ENCODE measurements around the gene CMPK2. TPM values are rescaled to one million over a fixed set of nuclear protein-coding genes. Genes with fewer than 3 reads are reported as not detected.
"Not testable (repeated sequence)": the region's sequence is repeated elsewhere in the genome, so short reads cannot be mapped to it uniquely, and the experiment has no call there.

The CMPK2 gene
- total RNA-seq, 1 donor from 2014 or later: 2.9 TPM

- no peak for DNase-seq (ENCODE audit: low spot score)
Observed at GRCh38 chr2:6880200-6880733, 14.6 kb upstream of the CMPK2 start.

- DNase-seq (ENCODE audit: low spot score): no peak
Observed at GRCh38 chr2:6879011-6879410, 13.3 kb upstream of the CMPK2 start.

GRCh38 chr2:6878549-6878948, 12.8 kb upstream of the CMPK2 start:
- DNase-seq (ENCODE audit: low spot score): no peak

- peak; percentile 67 for DNase-seq (ENCODE audit: low spot score)
Observed at GRCh38 chr2:6877402-6878304, 11.9 kb upstream of the CMPK2 start, which contains the start of gene RSAD2. Gene RSAD2 (plus strand): TSS chr2:6877777. CDS start chr2:6877801, 24 bp downstream.

- DNase-seq (ENCODE audit: low spot score): no peak
Observed at GRCh38 chr2:6876309-6876708, 10.6 kb upstream of the CMPK2 start.

- DNase-seq (ENCODE audit: low spot score): no peak
Observed at GRCh38 chr2:6874032-6874431, 8.3 kb upstream of the CMPK2 start.

GRCh38 chr2:6872394-6872793, 6.7 kb upstream of the CMPK2 start:
- DNase-seq (ENCODE audit: low spot score): no peak

GRCh38 chr2:6866982-6867381, 1.3 kb upstream of the CMPK2 start:
- DNase-seq (ENCODE audit: low spot score): no peak

GRCh38 chr2:6866275-6866671, 566 bp upstream of the CMPK2 start:
- peak; percentile 23 for DNase-seq (ENCODE audit: low spot score)

GRCh38 chr2:6864923-6865345, 773 bp downstream of the CMPK2 start:
- no peak for DNase-seq (ENCODE audit: low spot score)

GRCh38 chr2:6864231-6864754, 1.4 kb downstream of the CMPK2 start:
- no peak for DNase-seq (ENCODE audit: low spot score)

- DNase-seq (ENCODE audit: low spot score): no peak
Observed at GRCh38 chr2:6863792-6864191, 1.9 kb downstream of the CMPK2 start.

GRCh38 chr2:6860296-6860695, 5.4 kb downstream of the CMPK2 start:
- DNase-seq (ENCODE audit: low spot score): no peak

GRCh38 chr2:6858466-6859027, 7.2 kb downstream of the CMPK2 start:
- not testable (repeated sequence) for DNase-seq (ENCODE audit: low spot score)

GRCh38 chr2:6856548-6856920, 9.2 kb downstream of the CMPK2 start:
- DNase-seq (ENCODE audit: low spot score): no peak

GRCh38 chr2:6855860-6856547, 9.7 kb downstream of the CMPK2 start:
- DNase-seq (ENCODE audit: low spot score): no peak

GRCh38 chr2:6854416-6854815, 11.3 kb downstream of the CMPK2 start:
- DNase-seq (ENCODE audit: low spot score): no peak

GRCh38 chr2:6852195-6852594, 13.5 kb downstream of the CMPK2 start:
- DNase-seq (ENCODE audit: low spot score): no peak

GRCh38 chr2:6846967-6847681, 18.6 kb downstream of the CMPK2 start:
- DNase-seq (ENCODE audit: low spot score): no peak

GRCh38 chr2:6846540-6846939, 19.2 kb downstream of the CMPK2 start:
- DNase-seq (ENCODE audit: low spot score): no peak

- no peak for DNase-seq (ENCODE audit: low spot score)
Observed at GRCh38 chr2:6845903-6846302, 19.8 kb downstream of the CMPK2 start.
